ENCODE results near the gene PTPRG. TPM values are rescaled to one million over a fixed set of nuclear protein-coding genes. Genes with fewer than 3 reads are reported as not detected.

The PTPRG gene
- total RNA-seq, 1 donor from 2014 or later = 77.2 TPM

GRCh38 chr3:62024882-62025281 lies 463.5 kb downstream of the PTPRG start:
- H3K4me1 Mint-ChIP-seq (ENCODE audit: unreplicated experiment) = peaks cover 15% of the 10 kb centered on the region
- H3K36me3 Mint-ChIP-seq = peaks cover 3% of the 10 kb centered on the region

DNA sequence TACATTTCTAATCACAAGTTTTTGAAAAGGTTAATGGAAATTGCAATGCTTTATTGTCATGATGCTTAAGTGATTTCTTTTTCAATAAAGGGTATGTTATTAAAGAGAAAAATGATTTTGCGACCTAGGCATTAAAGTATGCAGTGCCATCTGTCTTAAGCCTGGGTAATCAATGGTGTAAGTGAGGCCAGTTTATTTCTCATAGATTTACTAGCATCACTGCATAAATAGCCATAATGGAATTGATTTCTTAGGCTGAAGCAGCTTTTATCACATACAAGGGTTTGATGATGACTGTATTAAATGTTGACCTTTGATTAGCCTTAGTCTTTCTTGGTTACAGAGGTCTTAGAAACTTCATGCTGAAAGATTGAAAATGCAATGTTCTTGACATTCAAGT lies 464.5 kb downstream of the PTPRG start:
- H3K4me3 Mint-ChIP-seq = no peak overlapping the region
- H3K4me1 Mint-ChIP-seq (ENCODE audit: unreplicated experiment) = peaks cover 15% of the 10 kb centered on the region
- no peaks in the 10 kb centered on the region for H3K9me3 Mint-ChIP-seq
- no peak overlapping the region for H3K27ac Mint-ChIP-seq
- H3K36me3 Mint-ChIP-seq = no peaks in the 10 kb centered on the region
- no peaks in the 10 kb centered on the region for H3K27me3 Mint-ChIP-seq
- TF ChIP-seq, protein P1, sequence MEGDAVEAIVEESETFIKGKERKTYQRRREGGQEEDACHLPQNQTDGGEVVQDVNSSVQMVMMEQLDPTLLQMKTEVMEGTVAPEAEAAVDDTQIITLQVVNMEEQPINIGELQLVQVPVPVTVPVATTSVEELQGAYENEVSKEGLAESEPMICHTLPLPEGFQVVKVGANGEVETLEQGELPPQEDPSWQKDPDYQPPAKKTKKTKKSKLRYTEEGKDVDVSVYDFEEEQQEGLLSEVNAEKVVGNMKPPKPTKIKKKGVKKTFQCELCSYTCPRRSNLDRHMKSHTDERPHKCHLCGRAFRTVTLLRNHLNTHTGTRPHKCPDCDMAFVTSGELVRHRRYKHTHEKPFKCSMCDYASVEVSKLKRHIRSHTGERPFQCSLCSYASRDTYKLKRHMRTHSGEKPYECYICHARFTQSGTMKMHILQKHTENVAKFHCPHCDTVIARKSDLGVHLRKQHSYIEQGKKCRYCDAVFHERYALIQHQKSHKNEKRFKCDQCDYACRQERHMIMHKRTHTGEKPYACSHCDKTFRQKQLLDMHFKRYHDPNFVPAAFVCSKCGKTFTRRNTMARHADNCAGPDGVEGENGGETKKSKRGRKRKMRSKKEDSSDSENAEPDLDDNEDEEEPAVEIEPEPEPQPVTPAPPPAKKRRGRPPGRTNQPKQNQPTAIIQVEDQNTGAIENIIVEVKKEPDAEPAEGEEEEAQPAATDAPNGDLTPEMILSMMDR (conservative IDR thresholded peaks at IDR 0.05) = no peak
- no peak for DNase-seq (ENCODE audit: extremely low spot score, unreplicated experiment)

More at GRCh38 chr3:62024882-62025281, 463.5 kb downstream of the PTPRG start:
- no peaks in the 10 kb centered on the region for H3K27me3 Mint-ChIP-seq
- H3K4me3 Mint-ChIP-seq = no peak overlapping the region
- H3K27ac Mint-ChIP-seq = no peak overlapping the region
- H3K9me3 Mint-ChIP-seq = no peaks in the 10 kb centered on the region
- TF ChIP-seq, protein P1 (conservative IDR thresholded peaks at IDR 0.05) = no peak
- DNase-seq (ENCODE audit: extremely low spot score, unreplicated experiment) = no peak

- DNase-seq (ENCODE audit: extremely low spot score, unreplicated experiment) = no peak
- Mint-ChIP-seq H3K27me3 (peaks cover 8% of the 10 kb centered on the region), H3K4me1 (ENCODE audit: unreplicated experiment) (peaks cover 15% of the 10 kb centered on the region), H3K9me3 (no peaks in the 10 kb centered on the region), H3K4me3 (no peak overlapping the region), H3K36me3 (peaks cover 4% of the 10 kb centered on the region), H3K27ac (no peak overlapping the region)
- TF ChIP-seq, protein P1 (conservative IDR thresholded peaks at IDR 0.05) = no peak
Measured at GRCh38 chr3:62027241-62027640, 465.9 kb downstream of the PTPRG start.

DNA sequence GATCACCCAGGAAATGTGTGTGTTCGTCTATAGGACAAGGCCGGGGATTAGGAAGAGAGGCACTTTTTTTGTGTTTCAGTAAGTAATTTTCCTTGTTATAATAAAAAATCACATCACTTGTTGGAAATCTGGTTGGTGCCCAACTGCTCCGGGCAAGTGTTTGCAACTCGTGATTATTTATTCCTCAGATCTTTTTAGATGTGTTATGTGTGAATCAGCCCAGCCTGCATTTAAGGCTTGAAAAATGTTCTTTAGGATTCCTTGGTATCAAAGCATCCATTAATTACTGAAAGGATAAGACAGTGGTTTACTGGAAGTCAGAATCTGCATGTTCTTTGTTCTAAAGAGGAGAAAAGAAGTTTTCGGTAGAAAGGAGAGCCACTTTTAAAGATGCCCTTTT lies 466.4 kb downstream of the PTPRG start:
- no peaks in the 10 kb centered on the region for H3K9me3 Mint-ChIP-seq
- DNase-seq (ENCODE audit: extremely low spot score, unreplicated experiment) = no peak
- H3K36me3 Mint-ChIP-seq = peaks cover 4% of the 10 kb centered on the region
- H3K4me3 Mint-ChIP-seq = no peak overlapping the region
- peaks cover 19% of the 10 kb centered on the region for H3K4me1 Mint-ChIP-seq (ENCODE audit: unreplicated experiment)
- TF ChIP-seq, protein P1 (conservative IDR thresholded peaks at IDR 0.05) = no peak
- peaks cover 8% of the 10 kb centered on the region for H3K27me3 Mint-ChIP-seq
- no peak overlapping the region for H3K27ac Mint-ChIP-seq

- TF ChIP-seq, protein P1 (conservative IDR thresholded peaks at IDR 0.05) = no peak
- no peaks in the 10 kb centered on the region for H3K9me3 Mint-ChIP-seq
- H3K4me3 Mint-ChIP-seq = no peak overlapping the region
- peaks cover 22% of the 10 kb centered on the region for H3K4me1 Mint-ChIP-seq (ENCODE audit: unreplicated experiment)
- peaks cover 4% of the 10 kb centered on the region for H3K36me3 Mint-ChIP-seq
- H3K27me3 Mint-ChIP-seq = peaks cover 8% of the 10 kb centered on the region
- no peak overlapping the region for H3K27ac Mint-ChIP-seq
- no peak for DNase-seq (ENCODE audit: extremely low spot score, unreplicated experiment)
Measured at GRCh38 chr3:62028236-62028635, 466.9 kb downstream of the PTPRG start.

DNA sequence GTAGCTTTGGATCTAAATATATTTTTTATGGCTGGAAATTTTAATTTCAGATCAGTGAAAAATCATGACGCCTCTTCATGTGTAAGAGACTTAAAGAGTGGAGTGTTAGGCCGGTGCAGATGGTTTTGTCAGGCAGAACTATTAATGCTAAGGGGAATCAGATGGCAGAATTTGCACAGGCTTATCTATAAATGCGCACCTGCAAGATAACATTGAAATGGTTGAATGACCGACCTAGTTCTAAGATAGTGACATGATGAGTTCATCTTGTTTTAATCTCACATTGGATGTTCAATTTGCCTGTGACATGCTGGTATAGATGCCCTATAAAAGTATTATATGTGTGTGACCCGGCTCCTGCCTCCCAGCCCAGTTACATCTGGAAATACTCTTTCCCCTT lies 471.4 kb downstream of the PTPRG start:
- Mint-ChIP-seq H3K4me3 (no peak overlapping the region), H3K36me3 (peaks cover 7% of the 10 kb centered on the region), H3K9me3 (no peaks in the 10 kb centered on the region), H3K27me3 (peaks cover 11% of the 10 kb centered on the region), H3K4me1 (ENCODE audit: unreplicated experiment) (peaks cover 28% of the 10 kb centered on the region), H3K27ac (no peak overlapping the region)
- DNase-seq (ENCODE audit: extremely low spot score, unreplicated experiment) = no peak
- TF ChIP-seq, protein P1 (conservative IDR thresholded peaks at IDR 0.05) = no peak

Measured in type B pancreatic cell (in vitro differentiated cells).